Right atrium auricular region (tissue), 2 donors: Measurements from ENCODE around the gene P3H4. TPM values are rescaled to one million over a fixed set of nuclear protein-coding genes. Genes with fewer than 3 reads are reported as not detected.
A peak's percentile ranks its signal among the peaks of the same experiment; 100 is the strongest.
"Not testable (repeated sequence)": the region's sequence is repeated elsewhere in the genome, so short reads cannot be mapped to it uniquely, and the experiment has no call there.

Experiments used
- DNase-seq: peaks from one replicate; pipeline ENCODE4 v3.0.0-alpha.2; 2019; ENCODE audit warnings: low spot score
- H3K27ac ChIP-seq, 2 donors: fragments of 200-600 bp; sonication (generic); 1 replicate in 1 of 2; 2 replicates in 1 of 2; pipeline ENCODE4 v1.5.1; 2016 to 2019
- H3K27me3 ChIP-seq, 2 donors: fragments of 200-600 bp; sonication (generic); one replicate each; pipeline versions ENCODE4 v1.5.1 to v1.6.0; 2017 to 2019
- H3K36me3 ChIP-seq: fragments of 200-600 bp; sonication (generic); one replicate; pipeline ENCODE4 v1.5.1; 2016
- H3K4me1 ChIP-seq, 2 donors: fragments of 200-600 bp; sonication (generic); one replicate each; pipeline versions ENCODE4 v1.5.1 to v1.6.0; 2017 to 2019
- H3K4me3 ChIP-seq, 2 donors: fragments of 200-600 bp; sonication (generic); 1 replicate in 1 of 2; 2 replicates in 1 of 2; pipeline ENCODE4 v1.5.1; 2017 to 2019; ENCODE audit warnings: mild to moderate bottlenecking in 1 of 2, moderate library complexity in 1 of 2
- H3K9me3 ChIP-seq, 2 donors: fragments of 200-600 bp; sonication (generic); one replicate each; pipeline ENCODE4 v1.5.1; 2019
- CTCF ChIP-seq, 2 donors: fragments of 200-600 bp; sonication (generic); IDR thresholded peaks; one replicate each; pipeline ENCODE4 v1.5.1; 2019; ENCODE audit warnings: antibody characterized with exemption in 2 of 2
- total RNA-seq, 2 donors: library from RNA; depleted of rRNA; stranded (reverse); fragments of >200 nt; gene quantifications; one replicate each; pipeline ENCODE4 v1.1.0, GENCODE V29; 2016

P3H4 gene
- total RNA-seq, 2 donors from 2014 or later: 15.4 to 16.2 TPM

- no peak overlapping the region for H3K4me3 ChIP-seq
- TF ChIP-seq CTCF (IDR thresholded peaks at IDR 0.05): no peak
These were observed 33.2 kb upstream of the P3H4 start for GRCh38 chr17:41844971-41845370.

GRCh38 chr17:41840781-41841180 is 29.0 kb upstream of the P3H4 start:
- H3K27ac ChIP-seq, DNase-seq, H3K4me3 ChIP-seq, H3K36me3 ChIP-seq, H3K4me1 ChIP-seq, H3K9me3 ChIP-seq, H3K27me3 ChIP-seq: not testable (repeated sequence)

More at GRCh38 chr17:41844971-41845370, 33.2 kb upstream of the P3H4 start:
- H3K9me3 ChIP-seq: no peaks in the 10 kb centered on the region
- no peaks in the 10 kb centered on the region for H3K36me3 ChIP-seq
- H3K4me1 ChIP-seq: no peaks in the 10 kb centered on the region
- no peak overlapping the region for H3K27ac ChIP-seq
- no peaks in the 10 kb centered on the region for H3K27me3 ChIP-seq
- DNase-seq: no peak

- not testable (repeated sequence) for H3K4me3 ChIP-seq, H3K36me3 ChIP-seq, DNase-seq, H3K27ac ChIP-seq, H3K9me3 ChIP-seq, H3K27me3 ChIP-seq
- peaks cover 0 to 18% of the 10 kb centered on the region in 2 donors for H3K4me1 ChIP-seq
These were observed 27.7 kb upstream of the P3H4 start for GRCh38 chr17:41839448-41839847.

- H3K27me3 ChIP-seq: no peaks in the 10 kb centered on the region
- H3K27ac ChIP-seq: no peak within 1 kb of the TSS
- H3K9me3 ChIP-seq: no peaks in the 10 kb centered on the region
- no peak for DNase-seq
- H3K4me3 ChIP-seq: no peak within 1 kb of the TSS
- no peak for TF ChIP-seq CTCF (IDR thresholded peaks at IDR 0.05)
- peaks cover 0 to 18% of the 10 kb centered on the region in 2 donors for H3K4me1 ChIP-seq
- no peaks in the 10 kb centered on the region for H3K36me3 ChIP-seq
These were observed 26.2 kb upstream of the P3H4 start, which contains the start of gene KLHL10 for GRCh38 chr17:41837761-41838538. Gene KLHL10 (plus strand): TSS chr17:41837825. CDS start chr17:41837933, 108 bp downstream.

GRCh38 chr17:41836550-41837196 is 24.9 kb upstream of the P3H4 start:
- Histone ChIP-seq H3K27me3 (no peaks in the 10 kb centered on the region), H3K9me3 (no peaks in the 10 kb centered on the region), H3K36me3 (peaks cover 7% of the 10 kb centered on the region), H3K27ac (peak overlapping the region; percentile 80 to 83), H3K4me3 (peak overlapping the region; percentile 91 to 97), H3K4me1 (peaks cover 0 to 18% of the 10 kb centered on the region in 2 donors)
- no peak for DNase-seq
- TF ChIP-seq CTCF (IDR thresholded peaks at IDR 0.05): no peak

- Histone ChIP-seq H3K36me3 (peaks cover 13% of the 10 kb centered on the region), H3K27ac (peak within 1 kb of the TSS; percentile 80 to 83), H3K4me1 (peaks cover 0 to 18% of the 10 kb centered on the region in 2 donors), H3K4me3 (peak within 1 kb of the TSS; percentile 91 to 97), H3K9me3 (no peaks in the 10 kb centered on the region), H3K27me3 (no peaks in the 10 kb centered on the region)
- DNase-seq: no peak
- no peak for TF ChIP-seq CTCF (IDR thresholded peaks at IDR 0.05)
These were observed 24.2 kb upstream of the P3H4 start, which contains the start of gene NT5C3B for GRCh38 chr17:41835800-41836549. Gene NT5C3B (minus strand): TSS chr17:41836232. CDS start chr17:41836193, 39 bp downstream.
